WTC11 (cell line): ENCODE results near the gene GPX3. TPM values are rescaled to one million over a fixed set of nuclear protein-coding genes. Genes with fewer than 3 reads are reported as not detected.

Experiments
- ATAC-seq: fragments of 200-7000 bp; cut with Tn5 transposase; 2 replicates; pipeline ENCODE4 v1.10.0; 2021; ENCODE audit warnings: mild to moderate bottlenecking, moderate library complexity
- CTCF ChIA-PET: fragments of 300-600 bp; sonication (Branson Sonifier 250); formaldehyde crosslinking; loops from one replicate; lab custom pipeline; 2021; ENCODE audit warnings: antibody characterized with exemption; lab: Charles Lee
- POLR2A ChIA-PET: fragments of 350-600 bp; sonication (Branson Sonifier 250); formaldehyde crosslinking; loops from one replicate; lab custom pipeline; 2021; ENCODE audit warnings: antibody characterized with exemption; lab: Charles Lee
- DNase-seq: peaks from one replicate; pipeline ENCODE4 v3.0.0; 2021; ENCODE audit warnings: low spot score
- H3K27ac Mint-ChIP-seq: 2 replicates; pipeline ENCODE4 v1.8.0; 2021; ENCODE audit warnings: mixed read lengths
- H3K27me3 Mint-ChIP-seq: 2 replicates; pipeline ENCODE4 v1.8.0; 2021; ENCODE audit warnings: low read depth, mild to moderate bottlenecking, moderate library complexity, mixed read lengths
- H3K36me3 Mint-ChIP-seq: 2 replicates; pipeline ENCODE4 v1.8.0; 2021; ENCODE audit warnings: mixed read lengths
- H3K4me1 Mint-ChIP-seq: 2 replicates; pipeline ENCODE4 v1.8.0; 2022; ENCODE audit warnings: mixed read lengths
- H3K4me3 Mint-ChIP-seq: 2 replicates; pipeline ENCODE4 v1.8.0; 2021; ENCODE audit warnings: mild to moderate bottlenecking, moderate library complexity, mixed read lengths
- H3K9me3 Mint-ChIP-seq: 2 replicates; pipeline ENCODE4 v1.8.0; 2021; ENCODE audit warnings: mixed read lengths
- EMX1 ChIP-seq: fragments of 250-450 bp; sonication (Bioruptor Pico); IDR thresholded peaks from 2 replicates; pipeline ENCODE4 v1.8.0; 2021; ENCODE audit warnings: mild to moderate bottlenecking
- ESRRA ChIP-seq: sonication (generic); formaldehyde crosslinking; IDR thresholded peaks from 2 replicates; pipeline ENCODE4 v1.8.1; 2022; ENCODE audit warnings: mild to moderate bottlenecking, missing genetic modification reagents, borderline replicate concordance
- GRHL2 ChIP-seq: fragments of 250-450 bp; sonication (Bioruptor Pico); IDR thresholded peaks from 2 replicates; pipeline ENCODE4 v1.8.0; 2022; ENCODE audit warnings: mild to moderate bottlenecking, moderate library complexity; ENCODE audit not compliant: insufficient replicate concordance, severe bottlenecking
- KAT7 ChIP-seq: sonication (generic); formaldehyde crosslinking; IDR thresholded peaks from 2 replicates; pipeline ENCODE4 v1.8.1; 2023; ENCODE audit warnings: missing genetic modification reagents, mild to moderate bottlenecking, borderline replicate concordance
- NFE2L1 ChIP-seq: sonication (generic); formaldehyde crosslinking; IDR thresholded peaks from 2 replicates; pipeline ENCODE4 v1.8.1; 2023; ENCODE audit warnings: missing genetic modification reagents
- RELA ChIP-seq: sonication (generic); formaldehyde crosslinking; IDR thresholded peaks from 2 replicates; pipeline ENCODE4 v1.8.1; 2022; ENCODE audit warnings: missing genetic modification reagents, mild to moderate bottlenecking, borderline replicate concordance
- ZNF138 ChIP-seq: sonication (generic); formaldehyde crosslinking; conservative IDR thresholded peaks from 2 replicates; pipeline ENCODE4 v1.8.1; 2022; ENCODE audit warnings: mild to moderate bottlenecking, moderate library complexity, missing genetic modification reagents
- ZNF263 ChIP-seq: sonication (generic); formaldehyde crosslinking; IDR thresholded peaks from 2 replicates; pipeline ENCODE4 v1.8.1; 2022; ENCODE audit warnings: low read depth, mild to moderate bottlenecking, moderate library complexity, missing genetic modification reagents
- ZNF416 ChIP-seq: fragments of 250-450 bp; sonication (Bioruptor Pico); IDR thresholded peaks from 2 replicates; pipeline ENCODE4 v1.9.0; 2021; ENCODE audit warnings: mild to moderate bottlenecking, inconsistent platforms
- ZNF423 ChIP-seq: fragments of 250-450 bp; sonication (Bioruptor Pico); IDR thresholded peaks from 2 replicates; pipeline ENCODE4 v2.1.2; 2022; ENCODE audit warnings: mild to moderate bottlenecking, moderate library complexity
- ZNF671 ChIP-seq: fragments of 250-450 bp; sonication (Bioruptor Pico); IDR thresholded peaks from 2 replicates; pipeline ENCODE4 v1.8.0; 2021; ENCODE audit warnings: mild to moderate bottlenecking
- ZSCAN18 ChIP-seq: fragments of 250-450 bp; sonication (Bioruptor Pico); IDR thresholded peaks from 2 replicates; pipeline ENCODE4 v2.1.2; 2022; ENCODE audit warnings: mild to moderate bottlenecking, moderate library complexity
- total RNA-seq: library from RNA; stranded (reverse); gene quantifications from 3 replicates; pipeline ENCODE4 v1.2.3, GENCODE V29; 2021
- TF ChIP-seq, protein P1 (sequence below): fragments of 250-450 bp; sonication (Bioruptor Pico); IDR thresholded peaks from 2 replicates; pipeline ENCODE4 v1.9.0; 2021; ENCODE audit warnings: mild to moderate bottlenecking, borderline replicate concordance
- TF ChIP-seq, protein P2 (sequence below): sonication (generic); formaldehyde crosslinking; IDR thresholded peaks from 2 replicates; pipeline ENCODE4 v1.8.1; 2022; ENCODE audit warnings: low read depth, missing genetic modification reagents, borderline replicate concordance
- TF ChIP-seq, protein P3 (sequence below): sonication (generic); formaldehyde crosslinking; IDR thresholded peaks from 2 replicates; pipeline ENCODE4 v1.8.0; 2022; ENCODE audit warnings: missing genetic modification reagents
- TF ChIP-seq, protein P4 (sequence below): sonication (generic); formaldehyde crosslinking; IDR thresholded peaks from 2 replicates; pipeline ENCODE4 v1.8.1; 2022; ENCODE audit warnings: mild to moderate bottlenecking, missing genetic modification reagents, moderate library complexity, borderline replicate concordance

The GPX3 gene
- total RNA-seq, 1 experiment from 2014 or later: 24.5 TPM

- no peak for DNase-seq
- Mint-ChIP-seq H3K4me1 (no peaks in the 10 kb centered on the region), H3K4me3 (no peak overlapping the region), H3K36me3 (peaks cover 27% of the 10 kb centered on the region), H3K27me3 (no peaks in the 10 kb centered on the region), H3K9me3 (no peaks in the 10 kb centered on the region), H3K27ac (no peak overlapping the region)
- ATAC-seq: no peak
- TF ChIP-seq ZNF416 (CRISPR knock-in tag) (no peak), ZNF138 (CRISPR knock-in tag) (no peak), KAT7 (CRISPR knock-in tag) (no peak), GRHL2 (no peak), RELA (CRISPR knock-in tag) (no peak), ZNF263 (CRISPR knock-in tag) (no peak), ESRRA (CRISPR knock-in tag) (no peak), ZNF671 (CRISPR knock-in tag) (no peak), EMX1 (CRISPR knock-in tag) (no peak), ZSCAN18 (CRISPR knock-in tag) (no peak), ZNF423 (CRISPR knock-in tag) (no peak), NFE2L1 (no peak)
- TF ChIP-seq, protein P1, sequence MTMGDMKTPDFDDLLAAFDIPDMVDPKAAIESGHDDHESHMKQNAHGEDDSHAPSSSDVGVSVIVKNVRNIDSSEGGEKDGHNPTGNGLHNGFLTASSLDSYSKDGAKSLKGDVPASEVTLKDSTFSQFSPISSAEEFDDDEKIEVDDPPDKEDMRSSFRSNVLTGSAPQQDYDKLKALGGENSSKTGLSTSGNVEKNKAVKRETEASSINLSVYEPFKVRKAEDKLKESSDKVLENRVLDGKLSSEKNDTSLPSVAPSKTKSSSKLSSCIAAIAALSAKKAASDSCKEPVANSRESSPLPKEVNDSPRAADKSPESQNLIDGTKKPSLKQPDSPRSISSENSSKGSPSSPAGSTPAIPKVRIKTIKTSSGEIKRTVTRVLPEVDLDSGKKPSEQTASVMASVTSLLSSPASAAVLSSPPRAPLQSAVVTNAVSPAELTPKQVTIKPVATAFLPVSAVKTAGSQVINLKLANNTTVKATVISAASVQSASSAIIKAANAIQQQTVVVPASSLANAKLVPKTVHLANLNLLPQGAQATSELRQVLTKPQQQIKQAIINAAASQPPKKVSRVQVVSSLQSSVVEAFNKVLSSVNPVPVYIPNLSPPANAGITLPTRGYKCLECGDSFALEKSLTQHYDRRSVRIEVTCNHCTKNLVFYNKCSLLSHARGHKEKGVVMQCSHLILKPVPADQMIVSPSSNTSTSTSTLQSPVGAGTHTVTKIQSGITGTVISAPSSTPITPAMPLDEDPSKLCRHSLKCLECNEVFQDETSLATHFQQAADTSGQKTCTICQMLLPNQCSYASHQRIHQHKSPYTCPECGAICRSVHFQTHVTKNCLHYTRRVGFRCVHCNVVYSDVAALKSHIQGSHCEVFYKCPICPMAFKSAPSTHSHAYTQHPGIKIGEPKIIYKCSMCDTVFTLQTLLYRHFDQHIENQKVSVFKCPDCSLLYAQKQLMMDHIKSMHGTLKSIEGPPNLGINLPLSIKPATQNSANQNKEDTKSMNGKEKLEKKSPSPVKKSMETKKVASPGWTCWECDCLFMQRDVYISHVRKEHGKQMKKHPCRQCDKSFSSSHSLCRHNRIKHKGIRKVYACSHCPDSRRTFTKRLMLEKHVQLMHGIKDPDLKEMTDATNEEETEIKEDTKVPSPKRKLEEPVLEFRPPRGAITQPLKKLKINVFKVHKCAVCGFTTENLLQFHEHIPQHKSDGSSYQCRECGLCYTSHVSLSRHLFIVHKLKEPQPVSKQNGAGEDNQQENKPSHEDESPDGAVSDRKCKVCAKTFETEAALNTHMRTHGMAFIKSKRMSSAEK: no peak
- TF ChIP-seq, protein P2, sequence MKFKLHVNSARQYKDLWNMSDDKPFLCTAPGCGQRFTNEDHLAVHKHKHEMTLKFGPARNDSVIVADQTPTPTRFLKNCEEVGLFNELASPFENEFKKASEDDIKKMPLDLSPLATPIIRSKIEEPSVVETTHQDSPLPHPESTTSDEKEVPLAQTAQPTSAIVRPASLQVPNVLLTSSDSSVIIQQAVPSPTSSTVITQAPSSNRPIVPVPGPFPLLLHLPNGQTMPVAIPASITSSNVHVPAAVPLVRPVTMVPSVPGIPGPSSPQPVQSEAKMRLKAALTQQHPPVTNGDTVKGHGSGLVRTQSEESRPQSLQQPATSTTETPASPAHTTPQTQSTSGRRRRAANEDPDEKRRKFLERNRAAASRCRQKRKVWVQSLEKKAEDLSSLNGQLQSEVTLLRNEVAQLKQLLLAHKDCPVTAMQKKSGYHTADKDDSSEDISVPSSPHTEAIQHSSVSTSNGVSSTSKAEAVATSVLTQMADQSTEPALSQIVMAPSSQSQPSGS (CRISPR knock-in tag): no peak
- TF ChIP-seq, protein P3, sequence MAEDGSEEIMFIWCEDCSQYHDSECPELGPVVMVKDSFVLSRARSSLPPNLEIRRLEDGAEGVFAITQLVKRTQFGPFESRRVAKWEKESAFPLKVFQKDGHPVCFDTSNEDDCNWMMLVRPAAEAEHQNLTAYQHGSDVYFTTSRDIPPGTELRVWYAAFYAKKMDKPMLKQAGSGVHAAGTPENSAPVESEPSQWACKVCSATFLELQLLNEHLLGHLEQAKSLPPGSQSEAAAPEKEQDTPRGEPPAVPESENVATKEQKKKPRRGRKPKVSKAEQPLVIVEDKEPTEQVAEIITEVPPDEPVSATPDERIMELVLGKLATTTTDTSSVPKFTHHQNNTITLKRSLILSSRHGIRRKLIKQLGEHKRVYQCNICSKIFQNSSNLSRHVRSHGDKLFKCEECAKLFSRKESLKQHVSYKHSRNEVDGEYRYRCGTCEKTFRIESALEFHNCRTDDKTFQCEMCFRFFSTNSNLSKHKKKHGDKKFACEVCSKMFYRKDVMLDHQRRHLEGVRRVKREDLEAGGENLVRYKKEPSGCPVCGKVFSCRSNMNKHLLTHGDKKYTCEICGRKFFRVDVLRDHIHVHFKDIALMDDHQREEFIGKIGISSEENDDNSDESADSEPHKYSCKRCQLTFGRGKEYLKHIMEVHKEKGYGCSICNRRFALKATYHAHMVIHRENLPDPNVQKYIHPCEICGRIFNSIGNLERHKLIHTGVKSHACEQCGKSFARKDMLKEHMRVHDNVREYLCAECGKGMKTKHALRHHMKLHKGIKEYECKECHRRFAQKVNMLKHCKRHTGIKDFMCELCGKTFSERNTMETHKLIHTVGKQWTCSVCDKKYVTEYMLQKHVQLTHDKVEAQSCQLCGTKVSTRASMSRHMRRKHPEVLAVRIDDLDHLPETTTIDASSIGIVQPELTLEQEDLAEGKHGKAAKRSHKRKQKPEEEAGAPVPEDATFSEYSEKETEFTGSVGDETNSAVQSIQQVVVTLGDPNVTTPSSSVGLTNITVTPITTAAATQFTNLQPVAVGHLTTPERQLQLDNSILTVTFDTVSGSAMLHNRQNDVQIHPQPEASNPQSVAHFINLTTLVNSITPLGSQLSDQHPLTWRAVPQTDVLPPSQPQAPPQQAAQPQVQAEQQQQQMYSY (CRISPR knock-in tag): no peak
- TF ChIP-seq, protein P4, sequence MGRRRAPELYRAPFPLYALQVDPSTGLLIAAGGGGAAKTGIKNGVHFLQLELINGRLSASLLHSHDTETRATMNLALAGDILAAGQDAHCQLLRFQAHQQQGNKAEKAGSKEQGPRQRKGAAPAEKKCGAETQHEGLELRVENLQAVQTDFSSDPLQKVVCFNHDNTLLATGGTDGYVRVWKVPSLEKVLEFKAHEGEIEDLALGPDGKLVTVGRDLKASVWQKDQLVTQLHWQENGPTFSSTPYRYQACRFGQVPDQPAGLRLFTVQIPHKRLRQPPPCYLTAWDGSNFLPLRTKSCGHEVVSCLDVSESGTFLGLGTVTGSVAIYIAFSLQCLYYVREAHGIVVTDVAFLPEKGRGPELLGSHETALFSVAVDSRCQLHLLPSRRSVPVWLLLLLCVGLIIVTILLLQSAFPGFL (CRISPR knock-in tag): no peak
- ChIA-PET CTCF (interaction anchor here (2.5 kb wide), 1 partner anchor 18 kb away, joined by 11 read pairs; no protein-coding TSS in a partner anchor), POLR2A (no interaction called here)
These were observed 9.6 kb downstream of the GPX3 start for GRCh38 chr5:151030056-151030336.
